Measurements from ENCODE around the gene PAQR9. TPM values are rescaled to one million over a fixed set of nuclear protein-coding genes. Genes with fewer than 3 reads are reported as not detected.

PAQR9 gene
- total RNA-seq, 1 experiment from 2014 or later = 0.17 TPM

GRCh38 chr3:142943349-142943748 is 20.1 kb downstream of the PAQR9 start:
- CTCF ChIA-PET = no interaction called here
- no peak overlapping the region for H3K27ac ChIP-seq (ENCODE audit: low read depth, low read length)

More at GRCh38 chr3:142943349-142943748, 20.1 kb downstream of the PAQR9 start:
- H3K9me3 ChIP-seq (ENCODE audit: control insufficient read depth in 1 of 2, insufficient read depth in 1 of 2, low read depth in 1 of 2, low read length in 2 of 2) = no peaks in the 10 kb centered on the region
- no peaks in the 10 kb centered on the region for H3K9me2 ChIP-seq (ENCODE audit: insufficient read depth)
- H3K4me2 ChIP-seq (ENCODE audit: low read length) = no peak overlapping the region
- intact Hi-C loops (cut with micrococcal nuclease) = no loop called here
- no peaks in the 10 kb centered on the region for H3K79me2 ChIP-seq (ENCODE audit: insufficient read depth, low read length)
- ChIA-PET POLR2A (no interaction called here), RAD21 (ENCODE audit: low non-redundant PET in 1 of 2, low total read pairs in 2 of 2, uncharacterized antibody in 2 of 2, unreplicated experiment in 2 of 2) (no interaction called here)
- DNase-seq (ENCODE audit: low read depth, low spot score) (no peak), ATAC-seq (no peak)
- BruUV-seq (replicated peaks) = no TSS peak
- H3K36me3 ChIP-seq (ENCODE audit: control insufficient read depth in 1 of 2, insufficient read depth in 2 of 2, low read length in 2 of 2) = no peaks in the 10 kb centered on the region
- H4K20me1 ChIP-seq (ENCODE audit: insufficient read depth) = no peaks in the 10 kb centered on the region
- no peak overlapping the region for H3K9ac ChIP-seq (ENCODE audit: low read length)
- H3K4me3 ChIP-seq (replicated peaks in 1 of 2; ENCODE audit: low read depth in 1 of 2, low read length in 2 of 2) = no peak overlapping the region
- H3K27me3 ChIP-seq (ENCODE audit: insufficient read depth, low read length) = no peaks in the 10 kb centered on the region
- TF ChIP-seq, protein P1, sequence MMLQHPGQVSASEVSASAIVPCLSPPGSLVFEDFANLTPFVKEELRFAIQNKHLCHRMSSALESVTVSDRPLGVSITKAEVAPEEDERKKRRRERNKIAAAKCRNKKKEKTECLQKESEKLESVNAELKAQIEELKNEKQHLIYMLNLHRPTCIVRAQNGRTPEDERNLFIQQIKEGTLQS (IDR thresholded peaks at IDR 0.05) = no peak
- TF ChIP-seq EGR1 (IDR thresholded peaks at IDR 0.05; ENCODE audit: low read depth) (no peak), TCF7L2 (IDR thresholded peaks at IDR 0.05; ENCODE audit: borderline replicate concordance, extremely low read depth, insufficient read depth, insufficient read length) (no peak), POLR2AphosphoS5 (IDR thresholded peaks at IDR 0.05; ENCODE audit: low read depth, low read length) (no peak), ZNF274 (IDR thresholded peaks at IDR 0.05; ENCODE audit: low read depth, low read length) (no peak), SP1 (IDR thresholded peaks at IDR 0.05; ENCODE audit: low read depth) (no peak), JUND (IDR thresholded peaks at IDR 0.05) (no peak), CBX3 (IDR thresholded peaks at IDR 0.05; ENCODE audit: low read depth) (no peak), RAD21 (IDR thresholded peaks at IDR 0.05; ENCODE audit: low read depth) (no peak), EZH2phosphoT487 (IDR thresholded peaks at IDR 0.05; ENCODE audit: borderline replicate concordance) (no peak), ELF1 (IDR thresholded peaks at IDR 0.05; ENCODE audit: borderline replicate concordance, low read depth) (no peak)
- TF ChIP-seq, protein P2, sequence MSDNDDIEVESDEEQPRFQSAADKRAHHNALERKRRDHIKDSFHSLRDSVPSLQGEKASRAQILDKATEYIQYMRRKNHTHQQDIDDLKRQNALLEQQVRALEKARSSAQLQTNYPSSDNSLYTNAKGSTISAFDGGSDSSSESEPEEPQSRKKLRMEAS (IDR thresholded peaks at IDR 0.05) = no peak
- TF ChIP-seq, protein P3, sequence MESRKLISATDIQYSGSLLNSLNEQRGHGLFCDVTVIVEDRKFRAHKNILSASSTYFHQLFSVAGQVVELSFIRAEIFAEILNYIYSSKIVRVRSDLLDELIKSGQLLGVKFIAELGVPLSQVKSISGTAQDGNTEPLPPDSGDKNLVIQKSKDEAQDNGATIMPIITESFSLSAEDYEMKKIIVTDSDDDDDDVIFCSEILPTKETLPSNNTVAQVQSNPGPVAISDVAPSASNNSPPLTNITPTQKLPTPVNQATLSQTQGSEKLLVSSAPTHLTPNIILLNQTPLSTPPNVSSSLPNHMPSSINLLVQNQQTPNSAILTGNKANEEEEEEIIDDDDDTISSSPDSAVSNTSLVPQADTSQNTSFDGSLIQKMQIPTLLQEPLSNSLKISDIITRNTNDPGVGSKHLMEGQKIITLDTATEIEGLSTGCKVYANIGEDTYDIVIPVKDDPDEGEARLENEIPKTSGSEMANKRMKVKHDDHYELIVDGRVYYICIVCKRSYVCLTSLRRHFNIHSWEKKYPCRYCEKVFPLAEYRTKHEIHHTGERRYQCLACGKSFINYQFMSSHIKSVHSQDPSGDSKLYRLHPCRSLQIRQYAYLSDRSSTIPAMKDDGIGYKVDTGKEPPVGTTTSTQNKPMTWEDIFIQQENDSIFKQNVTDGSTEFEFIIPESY (IDR thresholded peaks at IDR 0.05; ENCODE audit: extremely low read depth, insufficient replicate concordance, low read length) = no peak
- TF ChIP-seq, protein P4, sequence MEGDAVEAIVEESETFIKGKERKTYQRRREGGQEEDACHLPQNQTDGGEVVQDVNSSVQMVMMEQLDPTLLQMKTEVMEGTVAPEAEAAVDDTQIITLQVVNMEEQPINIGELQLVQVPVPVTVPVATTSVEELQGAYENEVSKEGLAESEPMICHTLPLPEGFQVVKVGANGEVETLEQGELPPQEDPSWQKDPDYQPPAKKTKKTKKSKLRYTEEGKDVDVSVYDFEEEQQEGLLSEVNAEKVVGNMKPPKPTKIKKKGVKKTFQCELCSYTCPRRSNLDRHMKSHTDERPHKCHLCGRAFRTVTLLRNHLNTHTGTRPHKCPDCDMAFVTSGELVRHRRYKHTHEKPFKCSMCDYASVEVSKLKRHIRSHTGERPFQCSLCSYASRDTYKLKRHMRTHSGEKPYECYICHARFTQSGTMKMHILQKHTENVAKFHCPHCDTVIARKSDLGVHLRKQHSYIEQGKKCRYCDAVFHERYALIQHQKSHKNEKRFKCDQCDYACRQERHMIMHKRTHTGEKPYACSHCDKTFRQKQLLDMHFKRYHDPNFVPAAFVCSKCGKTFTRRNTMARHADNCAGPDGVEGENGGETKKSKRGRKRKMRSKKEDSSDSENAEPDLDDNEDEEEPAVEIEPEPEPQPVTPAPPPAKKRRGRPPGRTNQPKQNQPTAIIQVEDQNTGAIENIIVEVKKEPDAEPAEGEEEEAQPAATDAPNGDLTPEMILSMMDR (IDR thresholded peaks at IDR 0.05 in 2 of 3, conservative IDR thresholded peaks at IDR 0.05 in 1 of 3; ENCODE audit: borderline replicate concordance in 1 of 3, insufficient read depth in 1 of 3, low read depth in 2 of 3, low read length in 2 of 3) = no peak
- H3K4me1 ChIP-seq (ENCODE audit: control insufficient read depth in 1 of 2, insufficient read depth in 2 of 2, low read length in 2 of 2) = peaks cover 0 to 5% of the 10 kb centered on the region in 2 experiments; a peak in 1 of 4 replicates
- no peak overlapping the region for H2AFZ ChIP-seq (ENCODE audit: low read depth, low read length, poor library complexity, severe bottlenecking)
